Skeletal muscle cell (primary cell): Measurements from ENCODE around the gene NHS.

Experiments used
- DNase-seq: peaks from one replicate; pipeline ENCODE4 v3.0.0-alpha.2; 2010; ENCODE audit warnings: low read depth
- H3K4me3 ChIP-seq: 2 replicates; pipeline ENCODE4 v1.5.1; 2011; ENCODE audit warnings: low read depth, mild to moderate bottlenecking, control low read depth, low read length, moderate library complexity

NHS gene

GRCh38 chrX:17597327-17597726, 222.3 kb downstream of the NHS start:
- no peak overlapping the region for H3K4me3 ChIP-seq
- DNase-seq, result no peak

- DNase-seq, result no peak
- H3K4me3 ChIP-seq, result no peak overlapping the region
Measured at GRCh38 chrX:17597836-17598439, 222.9 kb downstream of the NHS start.

GRCh38 chrX:17601441-17602200, 226.6 kb downstream of the NHS start:
- H3K4me3 ChIP-seq, result no peak overlapping the region
- DNase-seq, result no peak

- no peak for DNase-seq
- H3K4me3 ChIP-seq, result no peak overlapping the region
Measured at GRCh38 chrX:17602245-17602644, 227.2 kb downstream of the NHS start.

- H3K4me3 ChIP-seq, result no peak overlapping the region
- DNase-seq, result no peak
Measured at GRCh38 chrX:17603196-17603595, 228.2 kb downstream of the NHS start.

- no peak overlapping the region for H3K4me3 ChIP-seq
- no peak for DNase-seq
Measured at GRCh38 chrX:17605676-17606075, 230.7 kb downstream of the NHS start.

GRCh38 chrX:17606231-17606630, 231.2 kb downstream of the NHS start:
- H3K4me3 ChIP-seq, result no peak overlapping the region
- no peak for DNase-seq

- no peak for DNase-seq
Measured at GRCh38 chrX:17608888-17609287, 233.9 kb downstream of the NHS start.

GRCh38 chrX:17610788-17611187, 235.8 kb downstream of the NHS start:
- no peak for DNase-seq
- no peak overlapping the region for H3K4me3 ChIP-seq

More at GRCh38 chrX:17608888-17609287, 233.9 kb downstream of the NHS start:
- no peak overlapping the region for H3K4me3 ChIP-seq

- no peak overlapping the region for H3K4me3 ChIP-seq
- DNase-seq, result no peak
Measured at GRCh38 chrX:17613979-17614588, 239.1 kb downstream of the NHS start.

GRCh38 chrX:17616936-17617335, 241.9 kb downstream of the NHS start:
- no peak overlapping the region for H3K4me3 ChIP-seq
- no peak for DNase-seq

- DNase-seq, result no peak
- H3K4me3 ChIP-seq, result no peak overlapping the region
Measured at GRCh38 chrX:17617806-17618205, 242.8 kb downstream of the NHS start.

- no peak for DNase-seq
- H3K4me3 ChIP-seq, result no peak overlapping the region
Measured at GRCh38 chrX:17621566-17622270, 246.7 kb downstream of the NHS start.

- no peak for DNase-seq
- H3K4me3 ChIP-seq, result no peak overlapping the region
Measured at GRCh38 chrX:17622331-17622730, 247.3 kb downstream of the NHS start.

- H3K4me3 ChIP-seq, result no peak overlapping the region
- no peak for DNase-seq
Measured at GRCh38 chrX:17623750-17624149, 248.8 kb downstream of the NHS start.

- no peak for DNase-seq
- H3K4me3 ChIP-seq, result no peak overlapping the region
Measured at GRCh38 chrX:17627026-17627425, 252.0 kb downstream of the NHS start.

- no peak overlapping the region for H3K4me3 ChIP-seq
- no peak for DNase-seq
Measured at GRCh38 chrX:17628976-17629375, 254.0 kb downstream of the NHS start.

- H3K4me3 ChIP-seq, result no peak overlapping the region
- DNase-seq, result no peak
Measured at GRCh38 chrX:17629519-17629918, 254.5 kb downstream of the NHS start.

GRCh38 chrX:17631647-17632046, 256.6 kb downstream of the NHS start:
- DNase-seq, result no peak
- H3K4me3 ChIP-seq, result no peak overlapping the region

- H3K4me3 ChIP-seq, result no peak overlapping the region
- DNase-seq, result no peak
Measured at GRCh38 chrX:17632942-17633341, 257.9 kb downstream of the NHS start.
